Heart right ventricle (tissue), 16 donors: ENCODE data around the gene TAF1C. TPM values are rescaled to one million over a fixed set of nuclear protein-coding genes. Genes with fewer than 3 reads are reported as not detected.

Experiments used
- ATAC-seq, 8 donors: fragments of 200-7000 bp; cut with Tn5 transposase; one replicate each; pipeline ENCODE4 v1.9.1; 2020; ENCODE audit warnings: mild to moderate bottlenecking in 8 of 8, moderate library complexity in 8 of 8, moderate number of reproducible peaks in 1 of 8
- DNase-seq, 2 donors: peaks; one replicate each; pipeline ENCODE4 v3.0.0-alpha.2; 2020
- H3K27ac ChIP-seq, 10 donors: fragments of 200-600 bp; sonication (generic) in 2 of 10; one replicate each; pipeline versions ENCODE4 v1.5.0 to v1.8.0; 2020 to 2022; ENCODE audit warnings: mild to moderate bottlenecking in 3 of 10
- H3K27me3 ChIP-seq, 7 donors: fragments of 200-600 bp; one replicate each; pipeline ENCODE4 v1.8.0; 2021 to 2022; ENCODE audit warnings: mild to moderate bottlenecking in 2 of 7
- H3K36me3 ChIP-seq, 9 donors: fragments of 200-600 bp; sonication (generic) in 1 of 9; one replicate each; pipeline versions ENCODE4 v1.5.0 to v1.8.0; 2020 to 2022; ENCODE audit warnings: mild to moderate bottlenecking in 2 of 9
- H3K4me1 ChIP-seq, 9 donors: fragments of 200-600 bp; sonication (generic) in 1 of 9; one replicate each; pipeline versions ENCODE4 v1.5.0 to v1.8.0; 2020 to 2022; ENCODE audit warnings: mild to moderate bottlenecking in 4 of 9
- H3K4me3 ChIP-seq, 10 donors: fragments of 200-600 bp; sonication (generic) in 2 of 10; one replicate each; pipeline versions ENCODE4 v1.5.0 to v1.8.0; 2020 to 2022; ENCODE audit warnings: mild to moderate bottlenecking in 7 of 10, moderate library complexity in 2 of 10
- H3K9me3 ChIP-seq, 11 donors: fragments of 200-600 bp in 10 of 11; sonication (generic) in 2 of 11; one replicate each; pipeline versions ENCODE4 v1.5.0 to v1.8.0; 2013 to 2022; ENCODE audit warnings: mild to moderate bottlenecking in 2 of 11, control low read depth in 1 of 11, moderate library complexity in 1 of 11
- CTCF ChIP-seq, 9 donors: fragments of 200-600 bp; sonication (generic) in 2 of 9; IDR thresholded peaks; one replicate each; pipeline versions ENCODE4 v1.5.0 to v1.8.0; 2021 to 2022; ENCODE audit warnings: antibody characterized with exemption in 9 of 9, mild to moderate bottlenecking in 5 of 9, moderate library complexity in 1 of 9
- WGBS, 2 donors: extraction: QIAGEN DNeasy Blood & Tissue Kit; methylation state at CpG; one replicate each; pipeline ENCODE4 v1.1.7; 2013; ENCODE audit warnings: inconsistent platforms in 1 of 2; 5-methylcytosine and 5-hydroxymethylcytosine counted together
- intact Hi-C, 10 donors: fragments of 100-400 bp; cut with DNase I; formaldehyde crosslinking; loops; one replicate each; pipeline versions ENCODE4 v1.11.1 to v1.14.2; 2022
- polyA plus RNA-seq, 2 donors: library from polyadenylated mRNA; stranded (reverse); fragments of 200-250 nt; gene quantifications; one replicate each; pipeline ENCODE4 v1.2.3, GENCODE V29; 2013
- total RNA-seq, 10 donors: library from RNA; stranded (reverse); fragmentation: NEBNext Ultra II Directional in 3 of 10; extraction: Animal tissue kit (Norgen Biotek cat#: 25700) in 3 of 10; gene quantifications; one replicate each; pipeline versions ENCODE4 v1.2.1 to v1.2.4, GENCODE V29; 2021 to 2023
- donor health status: Arrhythmogenic right ventricular cardiomyopathy.
- donor health status: ischemic (EF 13 %, LVEDD 7.1; RV severe dilation, severe dysfunction).
- donor health status: healthy with polysubstance abuse.
- donor health status: DM: no; HTN: yes; CAD: no.
- donor health status: DM: no; HTN: no; CAD: no.
- donor health status: ischemic (EF 25% LVEDD 6.9; RV normal size, moderate dysfunction).
- donor health status: ischemic (EF 25% LVEDD 5.7; RV mildly dilated, moderate dysfunction).
- donor health status: healthy.
- donor health status: DM: yes; HTN: yes; CAD: no.
- donor health status: Ischemic cardiomyopathy.
- donor health status: ischemic (EF 35%, LVEDD 5.7; RV mildly dilated, moderate dysfunction).
- donor health status: nonischemic (EF 11% LVEDD 7.7; RV severe dilation, severe dysfunction).
- donor health status: DM: yes; HTN: yes; CAD: no.
- donor health status: PGD.
- donor health status: ischemic (EF 29% LVEDD 5.4; RV normal size, mild dysfunction).
- donor health status: nonischemic (EF 23%, LVEDD 6.1; RV moderate dilation, normal function).

The TAF1C gene
- total and polyA plus RNA-seq, 12 donors = 14.2 to 76.7 (median 21.6) TPM

GRCh38 chr16:84224554-84224953 is 37.7 kb upstream of the TAF1C start:
- H3K4me1 ChIP-seq = peaks cover 0 to 17% (median 11%) of the 10 kb centered on the region in 9 donors
- no peak overlapping the region for H3K4me3 ChIP-seq
- no peaks in the 10 kb centered on the region for H3K36me3 ChIP-seq
- intact Hi-C loops = loop anchor here in 1 of 10 donors (10.0 kb wide), 1 partner anchor 60 kb away; no protein-coding TSS in a partner anchor
- H3K9me3 ChIP-seq = no peaks in the 10 kb centered on the region
- H3K27ac ChIP-seq = no peak overlapping the region
- no peak for DNase-seq
- TF ChIP-seq CTCF (IDR thresholded peaks at IDR 0.05) = no peak
- 96 to 99% methylated on average over 3 of the region's 3 CpGs for WGBS, 2 donors
- no peak for ATAC-seq
- peaks cover 0 to 8% (median 0%) of the 10 kb centered on the region in 7 donors for H3K27me3 ChIP-seq

- peaks cover 0 to 13% (median 8%) of the 10 kb centered on the region in 9 donors for H3K4me1 ChIP-seq
- H3K27me3 ChIP-seq = peaks cover 0 to 13% (median 0%) of the 10 kb centered on the region in 7 donors
- no peak overlapping the region for H3K27ac ChIP-seq
- no peak overlapping the region for H3K4me3 ChIP-seq
- no peaks in the 10 kb centered on the region for H3K9me3 ChIP-seq
- DNase-seq = no peak
- 89 to 93% methylated on average over 4 of the region's 4 CpGs for WGBS, 2 donors
- ATAC-seq = no peak
- no peaks in the 10 kb centered on the region for H3K36me3 ChIP-seq
- intact Hi-C loops = loop anchor here in 1 of 10 donors (10.0 kb wide), 1 partner anchor 61 kb away; no protein-coding TSS in a partner anchor
- no peak for TF ChIP-seq CTCF (IDR thresholded peaks at IDR 0.05)
These were observed 36.6 kb upstream of the TAF1C start for GRCh38 chr16:84223456-84223855.

GRCh38 chr16:84220851-84221250 is 34.0 kb upstream of the TAF1C start:
- no peaks in the 10 kb centered on the region for H3K9me3 ChIP-seq
- no peak for TF ChIP-seq CTCF (IDR thresholded peaks at IDR 0.05)
- DNase-seq = no peak
- no peak overlapping the region for H3K4me3 ChIP-seq
- peaks cover 0 to 17% (median 0%) of the 10 kb centered on the region in 7 donors for H3K27me3 ChIP-seq
- H3K4me1 ChIP-seq = no peaks in the 10 kb centered on the region
- intact Hi-C loops = loop anchor here in 1 of 10 donors (10.0 kb wide), 1 partner anchor 64 kb away; no protein-coding TSS in a partner anchor
- H3K27ac ChIP-seq = no peak overlapping the region
- WGBS, 2 donors = 92 to 94% methylated on average over 1 of the region's 1 CpG
- no peaks in the 10 kb centered on the region for H3K36me3 ChIP-seq
- ATAC-seq = no peak

DNA sequence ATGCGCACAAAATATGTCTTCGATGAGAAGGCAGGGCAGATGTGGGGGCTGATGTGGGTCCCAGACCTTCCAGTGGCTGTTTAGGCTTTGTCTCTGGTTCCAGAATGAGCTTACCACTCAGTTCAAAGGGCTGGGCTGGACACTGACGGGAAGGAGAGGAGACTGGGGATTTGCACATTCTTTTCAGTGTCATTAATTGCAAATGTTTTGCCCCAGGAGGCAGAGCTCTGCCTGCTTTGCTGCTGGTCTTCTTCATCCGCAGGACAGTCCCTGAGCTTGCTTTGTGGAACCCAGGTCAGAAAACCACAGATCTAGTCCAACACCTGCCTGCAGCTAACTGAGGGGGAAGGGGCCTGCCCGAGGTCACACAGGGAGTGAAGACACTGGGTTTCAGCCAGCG is 32.1 kb upstream of the TAF1C start:
- 74 to 76% methylated on average over 6 of the region's 6 CpGs for WGBS, 2 donors

More for the DNA sequence above, 32.1 kb upstream of the TAF1C start:
- H3K27me3 ChIP-seq = peaks cover 0 to 22% (median 0%) of the 10 kb centered on the region in 7 donors
- DNase-seq = no peak
- no peak overlapping the region for H3K27ac ChIP-seq
- ATAC-seq = no peak
- no peak overlapping the region for H3K4me3 ChIP-seq
- H3K9me3 ChIP-seq = no peaks in the 10 kb centered on the region
- intact Hi-C loops = no loop called here
- H3K4me1 ChIP-seq = peaks cover 0 to 9% (median 0%) of the 10 kb centered on the region in 9 donors
- no peak for TF ChIP-seq CTCF (IDR thresholded peaks at IDR 0.05)
- no peaks in the 10 kb centered on the region for H3K36me3 ChIP-seq
